Mononuclear cell (primary cell): ENCODE measurements around the gene SMAP2. TPM values are rescaled to one million over a fixed set of nuclear protein-coding genes. Genes with fewer than 3 reads are reported as not detected.

Experiments used
- H3K27me3 ChIP-seq: 2 replicates; pipeline ENCODE4 v1.6.0; 2011; ENCODE audit warnings: low read length, control low read depth; ENCODE audit not compliant: insufficient read depth
- H3K4me1 ChIP-seq: 2 replicates; pipeline ENCODE4 v1.5.1; 2011; ENCODE audit warnings: mild to moderate bottlenecking, low read length, control low read depth; ENCODE audit not compliant: insufficient read depth
- H3K4me3 ChIP-seq: 2 replicates; pipeline ENCODE4 v1.5.1; 2011; ENCODE audit warnings: mild to moderate bottlenecking, low read length, moderate library complexity
- H3K9me3 ChIP-seq: 2 replicates; pipeline ENCODE4 v1.5.1; 2011; ENCODE audit warnings: low read depth, mild to moderate bottlenecking, control low read depth, low read length
- total RNA-seq: library from RNA; depleted of rRNA; stranded (reverse); fragments of >200 nt; gene quantifications from one replicate; pipeline ENCODE4 v1.2.3, GENCODE V29; 2012

Gene SMAP2
- total RNA-seq, 1 donor: 201 TPM

DNA sequence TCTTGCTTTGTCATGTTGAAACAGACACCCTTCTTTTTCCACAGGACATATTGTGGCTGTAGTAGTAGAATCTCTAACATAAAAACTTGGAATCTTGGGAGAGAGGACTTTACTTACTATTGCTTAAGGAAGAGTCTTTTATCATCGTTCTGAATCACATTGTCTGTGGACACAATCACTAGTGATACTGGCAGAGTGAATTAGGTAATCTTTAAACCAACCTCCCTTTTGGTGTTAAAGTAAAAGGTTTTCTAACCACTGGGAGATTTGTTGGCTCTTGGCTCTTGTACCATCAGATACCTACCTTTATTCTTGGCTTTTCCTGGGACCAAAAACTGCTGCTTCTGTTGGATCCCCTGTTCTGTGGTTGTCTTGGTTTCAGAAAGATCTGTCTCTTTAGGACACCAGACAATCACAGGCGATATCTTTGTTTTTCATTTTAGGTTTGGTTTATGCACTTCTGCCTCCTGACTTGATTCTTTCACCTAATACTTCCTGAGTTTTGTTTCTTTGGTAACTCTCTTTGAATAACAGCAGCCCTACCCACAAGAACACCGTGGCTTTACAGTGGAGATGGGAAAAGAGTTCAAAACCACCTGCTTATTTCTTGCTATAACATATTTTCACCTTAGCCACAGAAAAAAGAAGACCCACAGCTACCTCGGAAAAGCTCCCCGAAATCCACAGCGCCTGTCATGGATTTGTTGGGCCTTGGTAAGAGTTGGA, 40.2 kb downstream of the SMAP2 start:
- Histone ChIP-seq H3K27me3 (no peaks in the 10 kb centered on the region), H3K9me3 (no peaks in the 10 kb centered on the region), H3K4me3 (no peak overlapping the region), H3K4me1 (peaks cover 8% of the 10 kb centered on the region)

DNA sequence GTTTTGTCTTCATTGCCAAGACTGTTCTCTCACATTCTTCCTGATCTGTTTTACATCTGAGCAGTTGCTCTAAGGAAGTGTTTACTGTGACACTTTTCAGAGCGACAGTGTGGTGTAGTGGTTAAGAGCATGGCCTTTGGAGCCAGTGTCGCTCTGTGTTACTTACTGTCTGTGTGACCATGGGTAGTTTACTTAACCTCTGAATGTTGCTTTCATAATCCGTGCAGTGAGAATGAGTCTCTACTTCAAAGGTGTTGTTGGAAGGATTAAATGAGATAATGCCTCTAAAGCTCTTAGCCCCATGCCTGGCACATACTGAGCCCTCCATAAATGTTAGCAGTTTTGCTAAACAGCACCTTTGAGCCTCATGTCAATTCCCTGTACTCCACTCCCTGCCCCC, 40.8 kb downstream of the SMAP2 start:
- no peak overlapping the region for H3K4me3 ChIP-seq
- no peaks in the 10 kb centered on the region for H3K9me3 ChIP-seq
- peaks cover 8% of the 10 kb centered on the region for H3K4me1 ChIP-seq
- H3K27me3 ChIP-seq: no peaks in the 10 kb centered on the region

DNA sequence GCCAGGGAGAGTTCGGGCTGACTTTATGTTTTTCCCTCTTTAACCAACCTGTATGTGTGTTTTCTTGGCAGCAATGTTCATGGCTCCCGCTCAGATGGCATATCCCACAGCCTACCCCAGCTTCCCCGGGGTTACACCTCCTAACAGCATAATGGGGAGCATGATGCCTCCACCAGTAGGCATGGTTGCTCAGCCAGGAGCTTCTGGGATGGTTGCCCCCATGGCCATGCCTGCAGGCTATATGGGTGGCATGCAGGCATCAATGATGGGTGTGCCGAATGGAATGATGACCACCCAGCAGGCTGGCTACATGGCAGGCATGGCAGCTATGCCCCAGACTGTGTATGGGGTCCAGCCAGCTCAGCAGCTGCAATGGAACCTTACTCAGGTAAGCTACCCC, 43.2 kb downstream of the SMAP2 start:
- Histone ChIP-seq H3K9me3 (no peaks in the 10 kb centered on the region), H3K4me1 (peaks cover 18% of the 10 kb centered on the region), H3K27me3 (no peaks in the 10 kb centered on the region), H3K4me3 (no peak overlapping the region)

DNA sequence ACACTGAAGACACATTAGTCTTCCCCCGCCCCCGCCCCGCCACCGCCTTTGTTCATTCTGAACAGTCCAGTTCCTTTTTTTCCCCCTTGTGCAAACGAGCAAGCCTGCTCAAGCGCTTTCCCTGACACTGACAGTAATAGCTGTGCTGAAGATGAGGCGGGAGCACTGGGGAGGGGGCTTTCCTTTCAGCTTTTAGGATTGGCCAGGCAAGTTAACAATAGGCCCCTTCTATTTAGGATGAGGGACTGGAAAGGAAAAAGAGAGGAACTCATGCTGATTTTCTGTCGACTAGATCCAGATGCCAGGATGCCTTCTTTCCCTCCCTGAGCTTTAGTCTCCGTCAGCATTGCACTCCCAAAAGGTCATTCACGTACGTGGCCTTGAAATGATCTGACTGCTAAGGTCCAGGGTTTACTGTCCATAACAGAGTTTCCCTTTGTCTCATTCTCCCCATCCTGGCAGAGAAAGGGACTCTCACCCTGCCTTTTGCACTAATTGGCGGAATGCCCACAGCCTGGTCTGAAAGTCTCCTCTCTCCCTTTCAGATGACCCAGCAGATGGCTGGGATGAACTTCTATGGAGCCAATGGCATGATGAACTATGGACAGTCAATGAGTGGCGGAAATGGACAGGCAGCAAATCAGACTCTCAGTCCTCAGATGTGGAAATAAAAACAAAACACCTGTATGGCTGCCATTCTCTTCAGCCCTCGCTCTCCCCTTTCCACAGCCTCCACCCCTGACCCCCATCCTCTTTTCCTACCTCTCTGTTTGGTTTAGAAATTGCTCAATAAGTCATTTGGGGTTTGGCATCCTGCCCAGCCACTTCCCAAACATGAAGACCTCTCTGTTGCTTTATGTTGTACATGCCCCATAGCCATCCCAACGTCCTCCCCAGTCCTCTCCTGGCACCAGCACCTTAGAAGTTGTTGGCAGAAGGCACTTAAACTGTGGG, 48.2 kb downstream of the SMAP2 start:
- Histone ChIP-seq H3K4me3 (no peak overlapping the region), H3K9me3 (no peaks in the 10 kb centered on the region), H3K4me1 (peaks cover 47% of the 10 kb centered on the region), H3K27me3 (no peaks in the 10 kb centered on the region)

DNA sequence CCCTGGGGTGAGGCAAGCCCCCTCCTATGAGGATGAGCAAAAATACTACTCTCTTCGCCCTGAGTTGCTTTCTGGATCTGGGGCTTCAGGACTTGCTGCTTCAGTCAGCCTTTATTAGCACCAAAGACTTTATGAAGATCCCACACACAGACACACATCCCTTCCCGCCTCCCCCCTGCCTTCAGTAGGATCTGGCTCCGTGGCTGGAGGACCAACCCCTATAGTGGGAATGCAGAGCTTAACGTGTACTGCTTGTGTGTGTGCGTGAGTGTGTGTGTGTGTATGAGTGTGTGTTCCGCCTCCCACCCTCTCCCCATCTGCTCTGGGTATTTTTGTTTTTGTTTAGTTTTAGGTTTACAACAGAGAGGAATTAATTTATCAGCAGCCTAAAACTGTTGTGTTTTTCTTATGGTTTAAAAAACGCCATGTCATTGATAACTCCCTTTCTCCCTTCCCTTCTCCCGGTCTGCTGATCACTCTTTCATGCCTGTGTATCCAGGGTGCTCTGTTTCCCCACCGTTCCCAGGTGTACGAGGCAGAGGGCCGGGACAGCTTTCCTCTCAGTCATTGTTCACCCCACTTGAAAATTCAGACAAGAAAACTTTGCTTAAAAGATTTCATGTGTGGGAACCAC, 49.2 kb downstream of the SMAP2 start:
- Histone ChIP-seq H3K9me3 (no peaks in the 10 kb centered on the region), H3K4me3 (no peak overlapping the region), H3K27me3 (no peaks in the 10 kb centered on the region), H3K4me1 (peaks cover 47% of the 10 kb centered on the region)

DNA sequence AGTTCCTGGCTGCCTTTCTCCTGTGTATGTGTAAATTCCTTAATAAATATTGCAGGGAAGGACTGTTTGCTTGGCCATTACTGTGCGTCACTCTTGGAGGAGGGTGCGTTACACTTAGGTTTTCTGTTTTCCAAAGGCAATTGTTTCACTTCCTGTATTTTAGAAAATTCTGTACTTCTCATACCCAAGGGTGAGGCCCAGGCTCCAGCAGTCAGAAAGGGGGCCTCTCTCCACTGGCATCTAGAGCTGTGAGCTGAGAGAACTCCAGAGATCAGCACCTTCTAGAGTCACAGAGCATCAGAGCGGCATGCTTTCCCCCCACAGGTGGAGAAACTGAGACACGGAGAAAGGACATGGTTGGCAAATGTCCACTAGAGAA, 49.7 kb downstream of the SMAP2 start:
- Histone ChIP-seq H3K4me3 (no peak overlapping the region), H3K4me1 (peaks cover 47% of the 10 kb centered on the region), H3K27me3 (no peaks in the 10 kb centered on the region), H3K9me3 (no peaks in the 10 kb centered on the region)

DNA sequence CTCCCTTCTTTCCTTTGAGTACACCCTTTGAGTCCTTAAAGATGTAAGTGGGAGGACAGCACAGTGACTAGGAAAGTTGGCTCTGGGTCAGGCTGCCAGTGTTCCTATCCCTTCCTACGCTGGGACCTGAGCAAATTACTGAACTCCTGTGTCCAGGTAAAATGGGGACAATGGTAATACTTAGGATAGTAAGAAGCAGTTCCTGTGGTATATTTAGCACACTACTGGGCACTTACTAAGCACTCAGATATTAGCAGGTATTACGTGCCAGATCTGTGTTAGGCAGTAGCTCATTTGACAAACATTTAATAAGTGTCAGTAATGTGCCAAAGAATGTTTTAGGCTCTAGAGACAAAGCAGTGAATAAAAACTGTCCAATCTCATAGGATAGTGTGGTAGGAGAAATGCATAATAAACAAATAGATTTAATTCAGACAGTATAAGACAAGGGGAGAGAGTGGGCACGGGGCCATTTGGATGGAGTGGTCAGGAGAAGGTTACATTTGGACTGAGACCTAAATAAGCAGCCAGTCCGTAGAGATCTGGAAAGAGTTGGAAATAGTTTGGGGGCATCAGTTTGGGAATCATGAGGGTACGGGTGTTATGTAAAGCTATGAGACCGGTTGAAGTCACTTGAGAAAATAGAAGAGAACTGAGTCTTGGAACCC, 50.6 kb downstream of the SMAP2 start:
- H3K9me3 ChIP-seq: no peaks in the 10 kb centered on the region
- no peaks in the 10 kb centered on the region for H3K27me3 ChIP-seq
- H3K4me3 ChIP-seq: no peak overlapping the region
- H3K4me1 ChIP-seq: peaks cover 47% of the 10 kb centered on the region

DNA sequence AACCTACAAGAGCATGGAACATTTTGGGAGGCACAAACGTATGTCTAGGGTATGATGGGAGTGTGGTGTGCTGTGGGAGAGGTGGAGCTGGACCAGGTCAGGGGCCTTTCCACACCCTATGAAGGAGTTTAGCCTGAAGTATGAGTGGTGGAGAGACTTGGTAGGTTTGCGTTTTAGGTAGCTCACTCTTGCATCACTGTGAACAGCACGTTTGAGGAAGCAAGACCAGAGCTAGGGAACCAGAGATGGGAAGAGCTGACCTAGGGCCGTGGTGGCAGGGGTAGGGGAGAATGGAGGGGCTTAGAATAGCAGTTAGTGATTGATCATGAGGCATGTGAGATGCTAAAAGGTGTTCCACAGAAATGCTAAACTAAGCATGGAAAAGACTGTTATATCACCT, 51.7 kb downstream of the SMAP2 start:
- Histone ChIP-seq H3K9me3 (no peaks in the 10 kb centered on the region), H3K4me1 (peaks cover 47% of the 10 kb centered on the region), H3K4me3 (no peak overlapping the region), H3K27me3 (no peaks in the 10 kb centered on the region)

DNA sequence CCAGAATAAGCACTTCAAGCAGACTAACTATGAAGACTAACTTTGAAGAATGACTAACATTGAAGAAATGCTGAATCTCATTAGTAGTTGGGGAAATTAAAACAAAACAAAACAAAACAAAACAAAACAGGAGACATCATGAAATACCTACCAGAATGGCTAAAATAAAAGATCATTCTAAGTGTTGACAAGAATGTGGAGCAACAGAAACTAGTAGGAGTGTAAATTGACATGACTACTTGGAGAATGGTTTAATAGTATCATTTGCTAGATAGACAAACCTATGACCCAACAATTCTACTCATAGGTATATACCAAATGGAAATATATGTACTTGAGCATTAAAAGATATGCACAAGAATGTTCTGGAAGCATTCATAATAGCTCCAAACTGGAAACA, 57.9 kb downstream of the SMAP2 start:
- Histone ChIP-seq H3K27me3 (no peaks in the 10 kb centered on the region), H3K9me3 (no peaks in the 10 kb centered on the region), H3K4me1 (no peaks in the 10 kb centered on the region), H3K4me3 (no peak overlapping the region)

DNA sequence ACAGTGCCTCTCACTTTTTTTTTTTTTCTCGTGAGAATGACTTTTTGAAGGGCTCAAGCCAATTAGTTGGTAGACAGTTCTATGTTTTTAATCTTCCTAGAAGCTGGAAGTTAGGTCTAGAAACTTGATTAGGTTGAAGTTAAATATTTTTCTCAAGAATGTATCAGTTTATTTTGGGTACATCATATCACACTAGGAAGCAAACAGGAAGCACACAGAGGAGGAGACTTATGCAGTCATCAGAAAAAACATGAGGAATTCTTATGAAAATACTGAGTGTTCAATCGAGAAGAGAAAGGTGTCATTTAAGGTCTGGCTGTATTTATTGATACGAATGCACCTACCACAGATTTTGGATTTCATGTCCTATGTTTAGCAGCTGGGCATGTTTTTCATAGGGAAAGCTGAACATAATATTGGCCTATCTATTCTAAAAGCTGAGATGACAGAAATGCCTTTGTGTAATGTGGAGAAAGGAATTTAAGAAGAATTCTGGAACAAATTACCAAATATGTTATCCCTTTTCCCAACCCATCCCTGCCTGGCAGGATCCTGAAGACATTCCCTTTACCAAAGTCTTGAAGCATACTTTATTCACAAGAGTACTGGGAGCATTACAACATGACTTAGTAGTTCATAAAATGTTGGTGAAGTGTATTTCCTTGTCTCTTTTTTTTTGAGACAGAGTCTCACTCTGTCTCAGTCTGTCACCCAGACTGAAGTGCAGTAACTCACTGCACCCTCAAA, 59.3 kb downstream of the SMAP2 start:
- Histone ChIP-seq H3K9me3 (no peaks in the 10 kb centered on the region), H3K4me1 (no peaks in the 10 kb centered on the region), H3K27me3 (no peaks in the 10 kb centered on the region)

DNA sequence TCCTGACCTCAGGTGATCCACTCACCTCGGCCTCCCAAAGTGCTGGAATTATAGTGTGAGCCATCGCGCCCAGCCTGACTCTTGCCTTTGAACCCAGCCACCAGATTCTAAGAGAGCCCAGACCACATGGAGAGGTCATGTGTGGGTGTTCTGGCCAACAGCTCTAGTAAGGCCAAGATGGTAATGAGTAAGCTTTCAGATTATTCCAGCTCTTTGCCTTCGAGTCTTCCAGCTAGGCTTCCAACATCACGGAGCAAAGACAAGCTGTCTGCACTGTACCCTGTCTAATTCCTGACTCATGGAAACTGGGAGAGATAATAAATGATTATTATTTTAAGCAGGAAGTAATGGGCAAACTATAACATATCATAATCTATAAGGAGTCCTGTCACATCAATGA, 61.9 kb downstream of the SMAP2 start:
- H3K9me3 ChIP-seq: no peaks in the 10 kb centered on the region
- no peaks in the 10 kb centered on the region for H3K27me3 ChIP-seq
- H3K4me1 ChIP-seq: no peaks in the 10 kb centered on the region
- no peak overlapping the region for H3K4me3 ChIP-seq

More for the DNA sequence above, 59.3 kb downstream of the SMAP2 start:
- H3K4me3 ChIP-seq: no peak overlapping the region

DNA sequence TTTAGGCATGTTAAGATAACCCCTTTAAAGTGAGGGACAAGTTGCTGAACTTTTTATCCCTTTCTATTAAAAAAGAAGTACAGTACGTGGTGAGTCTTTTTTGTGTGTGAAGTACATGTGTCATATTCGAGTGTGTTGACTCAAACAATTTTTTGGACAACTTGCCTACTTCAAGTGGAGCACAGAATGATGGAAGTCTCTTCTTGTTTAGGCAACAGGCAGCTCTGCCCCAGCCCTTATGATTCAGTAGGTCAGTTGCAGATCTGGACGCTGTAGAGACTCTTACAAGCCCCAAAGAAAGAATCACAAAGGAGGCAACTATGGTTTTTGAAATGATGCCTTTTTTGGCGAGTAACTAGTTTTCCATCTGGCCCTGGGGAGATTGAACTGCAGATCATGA, 62.3 kb downstream of the SMAP2 start:
- no peaks in the 10 kb centered on the region for H3K9me3 ChIP-seq
- no peaks in the 10 kb centered on the region for H3K4me1 ChIP-seq
- no peak overlapping the region for H3K4me3 ChIP-seq
- H3K27me3 ChIP-seq: no peaks in the 10 kb centered on the region

DNA sequence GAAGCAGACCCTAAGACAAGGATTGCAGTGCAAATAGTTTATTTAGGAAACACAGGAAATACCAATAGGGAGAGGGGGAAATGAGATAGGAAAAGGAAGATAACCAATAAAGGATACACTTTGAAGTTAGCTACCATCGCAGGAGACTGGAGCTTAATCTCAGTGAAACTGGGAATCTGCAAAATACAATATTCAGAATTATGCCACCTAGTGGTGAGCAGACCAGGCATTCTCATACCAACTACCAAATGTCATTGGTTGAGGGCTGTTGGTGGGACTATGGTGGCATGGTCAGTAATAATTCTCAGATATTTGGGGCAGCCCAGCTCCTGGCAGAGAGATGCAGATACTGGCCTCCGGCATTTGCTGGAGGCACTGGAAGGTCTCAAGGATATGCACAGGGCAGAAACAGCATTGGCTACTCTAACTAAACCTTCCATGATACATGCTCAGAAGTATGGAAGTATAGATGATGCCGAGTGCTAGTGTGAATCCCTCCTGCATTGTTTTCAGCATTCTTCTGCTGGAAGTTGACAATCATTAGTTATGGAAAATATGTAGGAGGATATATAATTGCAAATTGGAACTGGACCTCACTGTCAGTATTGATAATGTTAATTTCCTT, 65.0 kb downstream of the SMAP2 start:
- H3K9me3 ChIP-seq: no peaks in the 10 kb centered on the region
- H3K4me1 ChIP-seq: no peaks in the 10 kb centered on the region
- H3K27me3 ChIP-seq: no peaks in the 10 kb centered on the region
- no peak overlapping the region for H3K4me3 ChIP-seq

DNA sequence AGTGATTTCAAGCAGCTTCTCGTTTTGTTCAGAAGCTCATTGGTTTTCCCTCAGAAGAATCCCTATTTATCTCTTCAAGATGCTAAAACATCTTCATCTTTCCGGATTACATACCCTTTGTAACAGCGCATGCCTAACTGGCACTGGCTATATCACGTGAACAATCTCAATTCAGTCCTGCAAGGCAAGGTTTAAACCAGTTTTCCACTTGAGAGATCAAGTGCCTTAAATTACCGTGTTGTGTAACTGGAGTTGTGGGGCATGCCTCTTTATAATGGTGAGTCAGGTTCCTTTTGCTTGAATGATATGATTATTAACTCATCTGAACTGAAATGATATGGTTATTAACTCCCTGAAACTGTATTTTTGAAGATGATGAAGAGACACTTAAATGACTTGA, 65.7 kb downstream of the SMAP2 start:
- Histone ChIP-seq H3K4me3 (no peak overlapping the region), H3K9me3 (no peaks in the 10 kb centered on the region), H3K27me3 (no peaks in the 10 kb centered on the region), H3K4me1 (no peaks in the 10 kb centered on the region)
